RWPE2 (cell line): ENCODE measurements around the gene RAC3.

Source experiments
- ATAC-seq: fragments of 200-7000 bp; cut with Tn5 transposase; 3 replicates; pipeline ENCODE4 v1.9.1; 2021; ENCODE audit warnings: low read depth
- DNase-seq: peaks from one replicate; pipeline ENCODE4 v3.0.0-alpha.2; 2020; ENCODE audit warnings: low spot score
- H3K27ac ChIP-seq: fragments of 450-650 bp; 2 replicates; pipeline ENCODE4 v1.5.1; 2017; ENCODE audit warnings: mild to moderate bottlenecking; ENCODE audit not compliant: poor library complexity, severe bottlenecking
- H3K27me3 ChIP-seq: fragments of 250-450 bp; sonication (Bioruptor Pico); 2 replicates; pipeline ENCODE4 v1.5.1; 2021; ENCODE audit warnings: mild to moderate bottlenecking, moderate library complexity; ENCODE audit not compliant: insufficient read depth, poor library complexity, severe bottlenecking
- H3K36me3 ChIP-seq: fragments of 250-450 bp; sonication (Bioruptor Pico); 2 replicates; pipeline ENCODE4 v1.5.1; 2020; ENCODE audit warnings: low read depth, mild to moderate bottlenecking, moderate library complexity
- H3K4me1 ChIP-seq: fragments of 250-450 bp; sonication (Bioruptor Pico); 2 replicates; pipeline ENCODE4 v1.5.1; 2021; ENCODE audit warnings: mild to moderate bottlenecking, moderate library complexity; ENCODE audit not compliant: insufficient read depth, poor library complexity, severe bottlenecking
- H3K4me3 ChIP-seq: fragments of 250-450 bp; sonication (Bioruptor Pico); 2 replicates; pipeline ENCODE4 v1.5.1; 2021; ENCODE audit warnings: mild to moderate bottlenecking, moderate library complexity; ENCODE audit not compliant: severe bottlenecking
- H3K9me3 ChIP-seq: fragments of 250-450 bp; sonication (Bioruptor Pico); 2 replicates; pipeline ENCODE4 v1.5.1; 2021; ENCODE audit warnings: mild to moderate bottlenecking, moderate library complexity; ENCODE audit not compliant: severe bottlenecking
- TF ChIP-seq, protein P1 (sequence below): fragments of 450-650 bp; IDR thresholded peaks from one replicate; pipeline ENCODE4 v1.5.1; 2017; ENCODE audit warnings: mild to moderate bottlenecking, moderate library complexity; ENCODE audit not compliant: poor library complexity, severe bottlenecking

The RAC3 gene

DNA sequence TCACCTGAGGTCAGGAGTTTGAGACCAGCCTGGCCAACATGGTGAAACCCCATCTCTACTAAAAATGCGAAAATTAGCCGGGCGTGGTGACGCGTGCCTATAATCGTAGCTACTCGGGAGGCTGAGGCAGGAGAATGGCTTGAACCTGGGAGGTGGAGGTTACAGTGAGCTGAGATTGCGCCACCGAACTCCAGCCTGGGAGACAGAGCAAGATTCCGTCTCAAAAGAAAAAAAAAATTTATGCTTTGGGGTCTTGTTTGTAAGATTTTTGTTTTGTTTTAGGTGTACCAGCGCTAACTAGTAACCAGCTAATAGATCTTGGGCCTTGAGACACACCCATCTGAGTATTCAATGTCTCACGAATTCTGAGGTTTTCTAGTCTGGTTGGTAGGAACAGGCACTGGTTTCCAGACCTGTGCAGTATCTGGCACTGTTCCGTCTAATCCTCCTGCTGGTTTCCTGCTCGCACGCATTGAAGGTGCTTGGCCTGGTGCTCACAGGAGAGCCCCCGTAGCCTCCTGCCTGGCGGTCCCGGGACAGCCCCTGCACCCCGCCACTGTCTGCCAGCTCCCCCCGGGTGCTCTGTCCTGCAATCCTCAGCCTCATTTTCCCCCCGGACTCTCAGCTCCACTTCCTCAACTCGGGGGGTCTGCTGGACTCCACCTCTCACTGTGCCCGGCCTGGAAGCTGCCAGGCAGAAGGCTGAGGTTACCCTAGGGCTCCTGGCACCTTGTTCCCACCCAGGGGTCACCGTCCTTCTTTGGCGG is 44.7 kb downstream of the RAC3 start:
- Histone ChIP-seq H3K27me3 (no peaks in the 10 kb centered on the region), H3K9me3 (no peaks in the 10 kb centered on the region), H3K36me3 (peaks cover 32% of the 10 kb centered on the region), H3K4me3 (no peak overlapping the region), H3K27ac (no peak overlapping the region), H3K4me1 (peaks cover 4% of the 10 kb centered on the region)
- TF ChIP-seq, protein P1, sequence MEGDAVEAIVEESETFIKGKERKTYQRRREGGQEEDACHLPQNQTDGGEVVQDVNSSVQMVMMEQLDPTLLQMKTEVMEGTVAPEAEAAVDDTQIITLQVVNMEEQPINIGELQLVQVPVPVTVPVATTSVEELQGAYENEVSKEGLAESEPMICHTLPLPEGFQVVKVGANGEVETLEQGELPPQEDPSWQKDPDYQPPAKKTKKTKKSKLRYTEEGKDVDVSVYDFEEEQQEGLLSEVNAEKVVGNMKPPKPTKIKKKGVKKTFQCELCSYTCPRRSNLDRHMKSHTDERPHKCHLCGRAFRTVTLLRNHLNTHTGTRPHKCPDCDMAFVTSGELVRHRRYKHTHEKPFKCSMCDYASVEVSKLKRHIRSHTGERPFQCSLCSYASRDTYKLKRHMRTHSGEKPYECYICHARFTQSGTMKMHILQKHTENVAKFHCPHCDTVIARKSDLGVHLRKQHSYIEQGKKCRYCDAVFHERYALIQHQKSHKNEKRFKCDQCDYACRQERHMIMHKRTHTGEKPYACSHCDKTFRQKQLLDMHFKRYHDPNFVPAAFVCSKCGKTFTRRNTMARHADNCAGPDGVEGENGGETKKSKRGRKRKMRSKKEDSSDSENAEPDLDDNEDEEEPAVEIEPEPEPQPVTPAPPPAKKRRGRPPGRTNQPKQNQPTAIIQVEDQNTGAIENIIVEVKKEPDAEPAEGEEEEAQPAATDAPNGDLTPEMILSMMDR, result no peak
- ATAC-seq (peak; percentile 33), DNase-seq (no peak)

DNA sequence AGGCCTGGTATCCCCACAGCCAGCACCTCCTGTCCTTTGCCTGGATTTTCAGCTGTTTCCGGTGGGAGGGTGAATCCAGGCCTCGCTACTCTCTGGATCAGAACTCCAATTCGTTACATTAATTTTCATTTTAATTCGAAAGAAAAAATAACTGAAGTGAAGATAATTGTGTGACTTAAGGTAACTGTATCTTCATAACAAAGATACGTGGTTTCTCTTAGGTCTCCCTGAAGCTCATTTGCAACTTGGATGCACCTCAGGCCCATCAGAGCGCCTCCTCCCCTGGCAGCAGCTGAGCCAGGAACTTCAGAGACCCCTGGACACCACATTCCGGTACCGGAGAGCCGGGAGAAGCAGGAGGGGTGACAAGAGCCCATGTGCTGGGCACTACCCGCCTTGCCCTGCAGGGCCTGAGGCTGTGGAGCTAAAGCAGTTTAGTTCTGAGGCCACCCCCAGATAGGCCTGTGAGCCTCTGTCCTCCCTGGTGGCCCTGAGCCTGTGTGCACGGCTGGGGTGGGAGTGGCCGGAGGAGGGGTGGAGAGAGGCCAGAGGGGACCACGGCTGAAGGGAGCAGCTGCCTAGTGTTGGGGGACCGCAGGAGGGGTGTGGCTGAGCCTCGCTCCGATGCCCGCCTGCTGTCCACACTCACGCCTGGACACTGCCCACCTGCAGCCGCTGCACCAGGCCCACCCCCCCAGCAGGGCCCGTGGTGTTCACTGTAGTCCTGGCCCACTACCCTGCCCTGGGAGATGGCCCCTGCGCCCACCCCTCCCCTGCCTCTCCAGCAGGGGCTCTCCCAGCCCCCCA is 45.5 kb downstream of the RAC3 start:
- DNase-seq (no peak), ATAC-seq (peak; percentile 23)
- Histone ChIP-seq H3K27ac (no peak overlapping the region), H3K9me3 (no peaks in the 10 kb centered on the region), H3K4me1 (peaks cover 4% of the 10 kb centered on the region), H3K36me3 (peaks cover 39% of the 10 kb centered on the region), H3K4me3 (no peak overlapping the region), H3K27me3 (no peaks in the 10 kb centered on the region)
- TF ChIP-seq, protein P1, result no peak

DNA sequence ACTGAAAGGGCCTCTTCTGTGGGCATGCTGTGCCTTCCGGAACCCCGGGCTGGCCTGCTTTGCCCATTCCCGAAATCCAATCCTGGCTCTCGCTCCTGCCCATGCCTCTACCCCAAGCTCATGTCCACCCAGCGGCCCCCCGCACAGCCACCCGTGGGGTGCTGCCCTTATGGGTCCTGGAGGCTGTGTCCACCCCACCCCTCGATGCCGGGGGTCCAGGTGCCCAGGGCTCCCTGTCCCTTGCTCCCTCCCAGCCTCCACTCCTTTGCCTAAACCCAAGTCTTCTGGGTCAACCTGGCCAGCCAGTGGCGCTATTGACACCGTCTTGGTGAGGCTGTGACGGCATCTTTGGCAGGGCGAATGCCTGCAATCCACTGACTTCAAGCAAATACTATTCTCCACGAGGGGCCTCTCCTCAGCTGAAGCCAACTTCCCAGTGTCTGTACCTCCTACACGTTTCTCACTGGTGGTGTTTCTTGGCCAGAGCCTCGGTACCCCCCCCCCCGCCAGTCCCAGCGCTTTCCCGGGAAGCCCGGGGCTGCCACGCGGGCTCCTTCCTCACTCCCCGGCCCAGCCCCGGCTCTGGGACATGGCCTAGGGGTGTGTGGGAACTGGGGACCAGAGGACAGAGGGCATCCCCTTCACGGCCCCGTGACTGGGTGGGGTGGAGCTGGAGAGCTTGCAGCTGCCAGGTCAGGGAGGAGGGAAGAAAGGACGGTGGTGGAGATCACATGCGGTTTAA is 46.3 kb downstream of the RAC3 start:
- TF ChIP-seq, protein P1, result no peak

DNA sequence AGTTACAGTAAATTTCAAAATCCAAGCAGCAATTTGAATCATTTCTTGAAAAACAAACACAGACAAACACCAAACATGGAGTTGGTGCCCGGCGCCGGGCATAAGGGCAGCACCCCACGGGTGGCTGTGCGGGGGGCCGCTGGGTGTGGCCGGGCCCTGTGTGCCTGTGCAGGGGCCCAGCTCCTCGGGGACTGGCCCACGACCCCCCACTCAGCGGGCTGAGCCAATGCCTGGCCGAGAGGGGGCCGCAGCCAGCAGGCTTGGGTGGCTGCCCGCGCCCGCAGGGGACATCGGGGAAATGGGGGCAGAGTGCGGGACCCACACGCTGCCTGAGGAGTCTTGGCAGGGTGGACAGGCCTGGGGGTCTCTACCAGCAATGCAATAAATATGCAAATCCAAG is 47.0 kb downstream of the RAC3 start:
- Histone ChIP-seq H3K27me3 (no peaks in the 10 kb centered on the region), H3K36me3 (peaks cover 53% of the 10 kb centered on the region), H3K4me1 (peaks cover 4% of the 10 kb centered on the region), H3K27ac (no peak overlapping the region), H3K9me3 (no peaks in the 10 kb centered on the region), H3K4me3 (no peak overlapping the region)
- DNase-seq (no peak), ATAC-seq (no peak)
- TF ChIP-seq, protein P1, result no peak

More for the DNA sequence above, 46.3 kb downstream of the RAC3 start:
- H3K4me3 ChIP-seq, result no peak overlapping the region
- H3K27ac ChIP-seq, result no peak overlapping the region
- H3K36me3 ChIP-seq, result peaks cover 47% of the 10 kb centered on the region
- ATAC-seq, result peak; percentile 0; the same call in 2 of the 3 replicates
- H3K27me3 ChIP-seq, result no peaks in the 10 kb centered on the region
- peaks cover 4% of the 10 kb centered on the region for H3K4me1 ChIP-seq
- DNase-seq, result no peak
- no peaks in the 10 kb centered on the region for H3K9me3 ChIP-seq
